Calu3 (cell line): Measurements from ENCODE around the gene CHST8. TPM values are rescaled to one million over a fixed set of nuclear protein-coding genes. Genes with fewer than 3 reads are reported as not detected.
A peak's percentile ranks its signal among the peaks of the same experiment; 100 is the strongest.

Experiments used
- Bru-seq: library from RNA; stranded (reverse); fragments of 400-500 nt; gene quantifications from one replicate; lab custom pipeline; 2021; lab: Mats Ljungman, UMichigan
- BruChase-seq, 2 experiments: library from RNA; stranded (reverse); fragments of 400-500 nt; gene quantifications; one replicate each; lab custom pipeline; 2021; lab: Mats Ljungman, UMichigan
- BruUV-seq: library from RNA; stranded (reverse); fragments of 400-500 nt; replicated peaks from 2 replicates; lab custom pipeline; 2021; lab: Mats Ljungman, UMichigan
- CTCF ChIA-PET: fragments of 300-600 bp; sonication (Branson Sonifier 250); formaldehyde crosslinking; loops from one replicate; lab custom pipeline; 2022; ENCODE audit warnings: antibody characterized with exemption; lab: Charles Lee
- DNase-seq: peaks from one replicate; pipeline ENCODE4 v3.0.0; 2022
- H3K27ac Mint-ChIP-seq: one replicate; pipeline ENCODE4 v1.8.0; 2022; ENCODE audit warnings: mixed read lengths; ENCODE audit not compliant: unreplicated experiment
- H3K27me3 Mint-ChIP-seq: one replicate; pipeline ENCODE4 v1.8.0; 2022; ENCODE audit warnings: mixed read lengths; ENCODE audit not compliant: unreplicated experiment
- H3K36me3 Mint-ChIP-seq: one replicate; pipeline ENCODE4 v1.8.0; 2022; ENCODE audit warnings: mild to moderate bottlenecking, moderate library complexity, mixed read lengths; ENCODE audit not compliant: insufficient read depth, unreplicated experiment
- H3K4me1 Mint-ChIP-seq: one replicate; pipeline ENCODE4 v1.8.0; 2022; ENCODE audit warnings: mild to moderate bottlenecking, low read depth, mixed read lengths; ENCODE audit not compliant: unreplicated experiment
- H3K4me3 Mint-ChIP-seq: one replicate; pipeline ENCODE4 v1.8.0; 2022; ENCODE audit warnings: mild to moderate bottlenecking, low read depth, moderate library complexity, mixed read lengths; ENCODE audit not compliant: unreplicated experiment
- H3K9me3 Mint-ChIP-seq: one replicate; pipeline ENCODE4 v1.8.0; 2022; ENCODE audit warnings: low read depth, mixed read lengths; ENCODE audit not compliant: unreplicated experiment
- intact Hi-C: fragments of 100-400 bp; cut with micrococcal nuclease; formaldehyde crosslinking; loops from one replicate; pipeline ENCODE4 v1.10.0; 2022; ENCODE audit not compliant: unreplicated experiment
- long read RNA-seq: library from polyadenylated mRNA; stranded (forward); transcript quantifications from one replicate; pipeline ENCODE4 v2.0.0, GENCODE V29; 2022
- total RNA-seq: library from RNA; stranded (reverse); gene quantifications from 2 replicates; pipeline ENCODE4 v1.2.3, GENCODE V29; 2022
- TF ChIP-seq, protein P1 (sequence below): fragments of 200-600 bp; IDR thresholded peaks from one replicate; pipeline ENCODE4 v1.8.0; 2022; ENCODE audit warnings: antibody characterized with exemption; ENCODE audit not compliant: unreplicated experiment

CHST8 gene, protein sequence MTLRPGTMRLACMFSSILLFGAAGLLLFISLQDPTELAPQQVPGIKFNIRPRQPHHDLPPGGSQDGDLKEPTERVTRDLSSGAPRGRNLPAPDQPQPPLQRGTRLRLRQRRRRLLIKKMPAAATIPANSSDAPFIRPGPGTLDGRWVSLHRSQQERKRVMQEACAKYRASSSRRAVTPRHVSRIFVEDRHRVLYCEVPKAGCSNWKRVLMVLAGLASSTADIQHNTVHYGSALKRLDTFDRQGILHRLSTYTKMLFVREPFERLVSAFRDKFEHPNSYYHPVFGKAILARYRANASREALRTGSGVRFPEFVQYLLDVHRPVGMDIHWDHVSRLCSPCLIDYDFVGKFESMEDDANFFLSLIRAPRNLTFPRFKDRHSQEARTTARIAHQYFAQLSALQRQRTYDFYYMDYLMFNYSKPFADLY
- not detected in 2 replicates for total RNA-seq
- Bru-seq, nascent RNA: not detected
- percentile 0 among the genes with signal in this experiment for BruChase-seq, experiment 1, labeled RNA remaining after a 6-hour chase
- BruChase-seq, experiment 2, labeled RNA remaining after a 2-hour chase: not detected
- long read RNA-seq: 0 reads

GRCh38 chr19:33621811-33622504, at the start of gene CHST8:
Gene CHST8 (plus strand): TSS chr19:33621953. CDS start chr19:33689262, 67,309 bp downstream.
- no peaks in the 10 kb centered on the region for H3K9me3 Mint-ChIP-seq
- H3K4me3 Mint-ChIP-seq: no peak within 1 kb of the TSS
- H3K27ac Mint-ChIP-seq: no peak within 1 kb of the TSS
- CTCF ChIA-PET: no interaction called here
- H3K36me3 Mint-ChIP-seq: no peaks in the 10 kb centered on the region
- no peak for DNase-seq
- no peaks in the 10 kb centered on the region for H3K4me1 Mint-ChIP-seq
- intact Hi-C loops: no loop called here
- TF ChIP-seq, protein P1, sequence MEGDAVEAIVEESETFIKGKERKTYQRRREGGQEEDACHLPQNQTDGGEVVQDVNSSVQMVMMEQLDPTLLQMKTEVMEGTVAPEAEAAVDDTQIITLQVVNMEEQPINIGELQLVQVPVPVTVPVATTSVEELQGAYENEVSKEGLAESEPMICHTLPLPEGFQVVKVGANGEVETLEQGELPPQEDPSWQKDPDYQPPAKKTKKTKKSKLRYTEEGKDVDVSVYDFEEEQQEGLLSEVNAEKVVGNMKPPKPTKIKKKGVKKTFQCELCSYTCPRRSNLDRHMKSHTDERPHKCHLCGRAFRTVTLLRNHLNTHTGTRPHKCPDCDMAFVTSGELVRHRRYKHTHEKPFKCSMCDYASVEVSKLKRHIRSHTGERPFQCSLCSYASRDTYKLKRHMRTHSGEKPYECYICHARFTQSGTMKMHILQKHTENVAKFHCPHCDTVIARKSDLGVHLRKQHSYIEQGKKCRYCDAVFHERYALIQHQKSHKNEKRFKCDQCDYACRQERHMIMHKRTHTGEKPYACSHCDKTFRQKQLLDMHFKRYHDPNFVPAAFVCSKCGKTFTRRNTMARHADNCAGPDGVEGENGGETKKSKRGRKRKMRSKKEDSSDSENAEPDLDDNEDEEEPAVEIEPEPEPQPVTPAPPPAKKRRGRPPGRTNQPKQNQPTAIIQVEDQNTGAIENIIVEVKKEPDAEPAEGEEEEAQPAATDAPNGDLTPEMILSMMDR: no peak
- peaks cover 56% of the 10 kb centered on the region for H3K27me3 Mint-ChIP-seq
- no TSS peak for BruUV-seq

DNA sequence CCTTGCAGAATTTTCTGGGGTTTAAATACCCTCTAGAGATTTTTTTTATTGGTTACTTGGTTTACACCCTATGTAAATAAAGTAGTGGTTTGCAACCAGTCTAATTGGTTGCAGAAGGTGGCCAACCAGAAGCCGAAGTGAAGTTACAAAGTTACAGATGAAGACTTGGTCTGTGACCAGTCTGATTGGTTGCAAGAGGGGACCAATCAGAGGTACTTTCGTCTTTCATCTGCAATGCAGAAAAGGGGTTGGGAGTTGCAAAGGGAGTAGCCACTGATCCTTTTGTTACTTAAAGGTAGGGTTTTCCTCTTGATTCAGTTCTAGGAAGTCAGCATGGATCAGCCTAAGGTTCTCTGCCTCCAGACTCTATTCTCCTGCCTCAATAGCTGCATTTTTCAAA, 48.8 kb upstream of the CHST8 start:
- CTCF ChIA-PET: no interaction called here
- DNase-seq: no peak
- TF ChIP-seq, protein P1: no peak
- no TSS peak for BruUV-seq
- H3K27ac Mint-ChIP-seq: no peak overlapping the region
- no peaks in the 10 kb centered on the region for H3K36me3 Mint-ChIP-seq
- H3K4me3 Mint-ChIP-seq: no peak overlapping the region
- intact Hi-C loops: no loop called here
- peaks cover 65% of the 10 kb centered on the region for H3K27me3 Mint-ChIP-seq
- peaks cover 11% of the 10 kb centered on the region for H3K4me1 Mint-ChIP-seq
- H3K9me3 Mint-ChIP-seq: peaks cover 2% of the 10 kb centered on the region

- CTCF ChIA-PET: no interaction called here
- intact Hi-C loops: no loop called here
- TF ChIP-seq, protein P1: no peak
- peaks cover 2% of the 10 kb centered on the region for H3K4me1 Mint-ChIP-seq
- no peak for DNase-seq
- no peaks in the 10 kb centered on the region for H3K36me3 Mint-ChIP-seq
- BruUV-seq: no TSS peak
- H3K4me3 Mint-ChIP-seq: no peak overlapping the region
- H3K27ac Mint-ChIP-seq: no peak overlapping the region
- H3K9me3 Mint-ChIP-seq: peaks cover 2% of the 10 kb centered on the region
- H3K27me3 Mint-ChIP-seq: peaks cover 52% of the 10 kb centered on the region
Observed at GRCh38 chr19:33574824-33575223, 46.9 kb upstream of the CHST8 start.

DNA sequence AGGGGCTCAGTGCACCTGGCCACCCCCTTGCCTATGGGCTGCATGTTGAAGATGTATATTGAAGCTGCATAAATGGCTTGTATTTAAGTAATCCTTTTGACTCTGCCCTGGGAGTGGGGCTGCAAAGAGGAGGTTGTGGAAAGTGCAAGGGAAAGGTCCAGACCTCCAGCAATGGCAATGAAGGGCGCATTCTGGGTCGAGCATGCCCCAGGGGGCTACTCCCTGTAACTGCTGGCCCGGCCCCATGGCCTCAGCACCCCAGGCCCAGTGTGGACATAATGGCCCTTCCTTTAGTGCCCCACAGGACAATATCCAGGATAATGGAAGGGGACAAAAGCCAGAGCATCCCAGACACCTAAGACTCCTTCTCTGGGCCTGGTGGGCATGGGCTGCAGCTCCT, 43.1 kb upstream of the CHST8 start:
- Mint-ChIP-seq H3K27me3 (peaks cover 37% of the 10 kb centered on the region), H3K4me1 (peaks cover 11% of the 10 kb centered on the region), H3K27ac (no peak overlapping the region), H3K4me3 (no peak overlapping the region), H3K9me3 (peaks cover 2% of the 10 kb centered on the region), H3K36me3 (no peaks in the 10 kb centered on the region)
- TF ChIP-seq, protein P1: no peak
- intact Hi-C loops: no loop called here
- DNase-seq: no peak
- BruUV-seq: no TSS peak
- CTCF ChIA-PET: no interaction called here
